Upper lobe of left lung (tissue), 4 donors: ENCODE results near the gene SEPTIN8.

Experiments
- POLR2A ChIP-seq, 4 donors: fragments of 450-650 bp; IDR thresholded peaks; one replicate each; pipeline ENCODE4 v1.5.1; 2016 to 2017; ENCODE audit warnings: antibody characterized with exemption in 4 of 4, mild to moderate bottlenecking in 2 of 4
- POLR2AphosphoS5 ChIP-seq, 2 donors: sonication (generic); formaldehyde crosslinking; IDR thresholded peaks; one replicate each; pipeline ENCODE4 v1.5.1; 2017; ENCODE audit warnings: antibody characterized with exemption in 2 of 2
- TF ChIP-seq, protein P1 (sequence below), 6 experiments: fragments of 450-650 bp in 4 of 6; fragments of 200-600 bp in 2 of 6; sonication (generic) in 2 of 6; IDR thresholded peaks; one replicate each; pipeline ENCODE4 v1.5.1; 2016 to 2019; ENCODE audit warnings: antibody characterized with exemption in 6 of 6

DNA sequence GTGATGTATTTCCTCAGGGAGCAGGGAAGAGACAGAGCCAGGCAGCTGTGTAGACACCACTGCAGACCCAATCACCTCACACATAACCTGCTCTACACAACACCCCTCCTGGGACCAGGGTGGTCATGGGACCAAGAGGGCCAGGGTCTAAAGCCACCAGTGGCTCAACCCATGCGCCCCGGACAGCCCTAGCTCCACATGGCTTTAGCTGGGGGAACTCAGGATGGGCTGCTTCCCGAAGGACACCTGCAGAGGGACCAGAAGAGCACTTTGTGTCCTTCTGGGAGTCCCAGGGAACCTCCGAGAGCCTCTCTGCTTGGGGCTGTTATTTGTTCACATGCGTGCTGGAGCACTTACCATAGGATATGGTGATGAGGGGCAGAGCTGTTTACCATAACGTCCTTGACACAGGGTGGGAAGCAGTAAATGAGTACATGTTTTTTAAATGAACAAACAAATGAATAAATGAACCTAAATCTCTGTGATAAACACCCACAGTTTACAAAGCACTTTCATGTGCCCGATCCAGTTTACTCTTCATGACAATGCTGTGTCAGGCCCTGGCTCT lies 12.3 kb downstream of the SEPTIN8 start:
- TF ChIP-seq, protein P1, sequence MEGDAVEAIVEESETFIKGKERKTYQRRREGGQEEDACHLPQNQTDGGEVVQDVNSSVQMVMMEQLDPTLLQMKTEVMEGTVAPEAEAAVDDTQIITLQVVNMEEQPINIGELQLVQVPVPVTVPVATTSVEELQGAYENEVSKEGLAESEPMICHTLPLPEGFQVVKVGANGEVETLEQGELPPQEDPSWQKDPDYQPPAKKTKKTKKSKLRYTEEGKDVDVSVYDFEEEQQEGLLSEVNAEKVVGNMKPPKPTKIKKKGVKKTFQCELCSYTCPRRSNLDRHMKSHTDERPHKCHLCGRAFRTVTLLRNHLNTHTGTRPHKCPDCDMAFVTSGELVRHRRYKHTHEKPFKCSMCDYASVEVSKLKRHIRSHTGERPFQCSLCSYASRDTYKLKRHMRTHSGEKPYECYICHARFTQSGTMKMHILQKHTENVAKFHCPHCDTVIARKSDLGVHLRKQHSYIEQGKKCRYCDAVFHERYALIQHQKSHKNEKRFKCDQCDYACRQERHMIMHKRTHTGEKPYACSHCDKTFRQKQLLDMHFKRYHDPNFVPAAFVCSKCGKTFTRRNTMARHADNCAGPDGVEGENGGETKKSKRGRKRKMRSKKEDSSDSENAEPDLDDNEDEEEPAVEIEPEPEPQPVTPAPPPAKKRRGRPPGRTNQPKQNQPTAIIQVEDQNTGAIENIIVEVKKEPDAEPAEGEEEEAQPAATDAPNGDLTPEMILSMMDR (IDR thresholded peaks at IDR 0.05): no peak
- TF ChIP-seq POLR2A (IDR thresholded peaks at IDR 0.05) (no peak), POLR2AphosphoS5 (IDR thresholded peaks at IDR 0.05) (no peak)
